Measurements from ENCODE around the gene NOXO1. TPM values are rescaled to one million over a fixed set of nuclear protein-coding genes. Genes with fewer than 3 reads are reported as not detected.

NOXO1 gene
- polyA plus RNA-seq, 1 donor from 2014 or later = 8.5 TPM

DNA sequence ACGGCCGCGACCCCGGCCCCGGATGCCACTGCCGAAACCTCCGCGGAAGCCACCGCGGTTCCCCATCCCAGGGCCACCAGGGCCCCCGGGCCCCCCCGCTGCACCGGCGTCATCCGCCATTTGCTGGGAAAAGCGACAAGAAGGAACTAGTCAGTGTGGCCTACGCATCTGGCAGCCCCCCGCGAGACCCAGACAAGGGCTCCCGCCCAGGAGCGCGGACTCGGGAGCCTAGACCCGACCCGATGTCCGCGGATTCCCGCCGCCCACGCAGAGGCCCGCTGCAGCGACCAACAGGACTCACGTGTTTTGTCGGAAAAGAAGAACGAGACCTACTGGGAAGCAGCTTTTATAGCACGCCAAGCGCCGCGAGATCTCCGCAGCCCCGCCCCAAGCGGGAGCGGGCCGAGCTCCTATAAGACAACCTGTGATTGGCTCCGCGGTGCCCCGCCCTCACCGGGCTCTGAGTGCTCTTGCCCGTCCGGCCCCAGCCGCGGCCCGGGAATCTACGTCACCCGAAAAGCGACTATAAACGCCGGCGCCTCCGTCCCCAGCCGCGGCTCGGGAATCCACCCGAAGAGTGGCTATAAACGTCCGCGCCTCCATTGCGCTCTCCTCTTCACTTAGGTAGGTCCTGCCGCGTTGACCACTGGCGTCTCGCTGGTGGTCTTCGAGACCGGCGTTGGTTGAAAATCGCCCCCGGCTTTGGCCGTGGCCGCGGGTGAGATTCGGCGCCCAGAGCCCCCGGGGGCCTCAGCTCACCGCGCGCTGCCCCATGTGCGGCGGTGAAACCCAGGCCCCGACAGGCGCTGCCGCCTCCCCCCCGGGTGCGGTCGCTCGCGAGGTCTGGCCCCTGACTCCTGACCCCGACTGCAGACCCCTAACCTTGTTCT is 16.5 kb downstream of the NOXO1 start, which contains the start of gene RPS2:
RPS2 (minus strand) TSS at position 321 of the 890 bp plus-strand sequence; CDS start at position 120, 201 bp downstream.
- peak within 1 kb of the TSS; percentile 94 for H3K4me2 ChIP-seq (ENCODE audit: low read length)
- no peaks in the 10 kb centered on the region for H4K20me1 ChIP-seq (ENCODE audit: insufficient read depth)
- H3K9ac ChIP-seq (ENCODE audit: low read length) = peak within 1 kb of the TSS; percentile 89
- H3K4me3 ChIP-seq (ENCODE audit: low read length) = peak within 1 kb of the TSS; percentile 88
- H3F3A ChIP-seq (ENCODE audit: insufficient read depth, low read length, poor library complexity, severe bottlenecking) = no peaks in the 10 kb centered on the region
- no peaks in the 10 kb centered on the region for H3K9me2 ChIP-seq (ENCODE audit: insufficient read depth, low read length)
- H3K27ac ChIP-seq (ENCODE audit: low read length) = peak within 1 kb of the TSS; percentile 80
- H3K27me3 ChIP-seq (ENCODE audit: insufficient read depth, low read depth, low read length) = no peaks in the 10 kb centered on the region
- no peaks in the 10 kb centered on the region for H3K36me3 ChIP-seq (ENCODE audit: insufficient read depth, low read length)
- TF ChIP-seq, protein P1, sequence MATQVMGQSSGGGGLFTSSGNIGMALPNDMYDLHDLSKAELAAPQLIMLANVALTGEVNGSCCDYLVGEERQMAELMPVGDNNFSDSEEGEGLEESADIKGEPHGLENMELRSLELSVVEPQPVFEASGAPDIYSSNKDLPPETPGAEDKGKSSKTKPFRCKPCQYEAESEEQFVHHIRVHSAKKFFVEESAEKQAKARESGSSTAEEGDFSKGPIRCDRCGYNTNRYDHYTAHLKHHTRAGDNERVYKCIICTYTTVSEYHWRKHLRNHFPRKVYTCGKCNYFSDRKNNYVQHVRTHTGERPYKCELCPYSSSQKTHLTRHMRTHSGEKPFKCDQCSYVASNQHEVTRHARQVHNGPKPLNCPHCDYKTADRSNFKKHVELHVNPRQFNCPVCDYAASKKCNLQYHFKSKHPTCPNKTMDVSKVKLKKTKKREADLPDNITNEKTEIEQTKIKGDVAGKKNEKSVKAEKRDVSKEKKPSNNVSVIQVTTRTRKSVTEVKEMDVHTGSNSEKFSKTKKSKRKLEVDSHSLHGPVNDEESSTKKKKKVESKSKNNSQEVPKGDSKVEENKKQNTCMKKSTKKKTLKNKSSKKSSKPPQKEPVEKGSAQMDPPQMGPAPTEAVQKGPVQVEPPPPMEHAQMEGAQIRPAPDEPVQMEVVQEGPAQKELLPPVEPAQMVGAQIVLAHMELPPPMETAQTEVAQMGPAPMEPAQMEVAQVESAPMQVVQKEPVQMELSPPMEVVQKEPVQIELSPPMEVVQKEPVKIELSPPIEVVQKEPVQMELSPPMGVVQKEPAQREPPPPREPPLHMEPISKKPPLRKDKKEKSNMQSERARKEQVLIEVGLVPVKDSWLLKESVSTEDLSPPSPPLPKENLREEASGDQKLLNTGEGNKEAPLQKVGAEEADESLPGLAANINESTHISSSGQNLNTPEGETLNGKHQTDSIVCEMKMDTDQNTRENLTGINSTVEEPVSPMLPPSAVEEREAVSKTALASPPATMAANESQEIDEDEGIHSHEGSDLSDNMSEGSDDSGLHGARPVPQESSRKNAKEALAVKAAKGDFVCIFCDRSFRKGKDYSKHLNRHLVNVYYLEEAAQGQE (IDR thresholded peaks at IDR 0.05; ENCODE audit: borderline replicate concordance) = peak; percentile 98
- TF ChIP-seq SMC3 (conservative IDR thresholded peaks at IDR 0.05; ENCODE audit: poor library complexity) (no peak), MXI1 (conservative IDR thresholded peaks at IDR 0.05; ENCODE audit: poor library complexity, severe bottlenecking) (peak; percentile 96), POLR2AphosphoS5 (IDR thresholded peaks at IDR 0.05) (peak; percentile 99), TAF1 (IDR thresholded peaks at IDR 0.05; ENCODE audit: low read depth) (peak; percentile 98), RAD21 (conservative IDR thresholded peaks at IDR 0.05) (no peak), EZH2 (IDR thresholded peaks at IDR 0.05; ENCODE audit: borderline replicate concordance, insufficient read depth, low read length, poor library complexity, severe bottlenecking) (no peak), EP300 (conservative IDR thresholded peaks at IDR 0.05; ENCODE audit: poor library complexity, severe bottlenecking) (peak; percentile 58)
- TF ChIP-seq, protein P2, sequence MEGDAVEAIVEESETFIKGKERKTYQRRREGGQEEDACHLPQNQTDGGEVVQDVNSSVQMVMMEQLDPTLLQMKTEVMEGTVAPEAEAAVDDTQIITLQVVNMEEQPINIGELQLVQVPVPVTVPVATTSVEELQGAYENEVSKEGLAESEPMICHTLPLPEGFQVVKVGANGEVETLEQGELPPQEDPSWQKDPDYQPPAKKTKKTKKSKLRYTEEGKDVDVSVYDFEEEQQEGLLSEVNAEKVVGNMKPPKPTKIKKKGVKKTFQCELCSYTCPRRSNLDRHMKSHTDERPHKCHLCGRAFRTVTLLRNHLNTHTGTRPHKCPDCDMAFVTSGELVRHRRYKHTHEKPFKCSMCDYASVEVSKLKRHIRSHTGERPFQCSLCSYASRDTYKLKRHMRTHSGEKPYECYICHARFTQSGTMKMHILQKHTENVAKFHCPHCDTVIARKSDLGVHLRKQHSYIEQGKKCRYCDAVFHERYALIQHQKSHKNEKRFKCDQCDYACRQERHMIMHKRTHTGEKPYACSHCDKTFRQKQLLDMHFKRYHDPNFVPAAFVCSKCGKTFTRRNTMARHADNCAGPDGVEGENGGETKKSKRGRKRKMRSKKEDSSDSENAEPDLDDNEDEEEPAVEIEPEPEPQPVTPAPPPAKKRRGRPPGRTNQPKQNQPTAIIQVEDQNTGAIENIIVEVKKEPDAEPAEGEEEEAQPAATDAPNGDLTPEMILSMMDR (IDR thresholded peaks at IDR 0.05; ENCODE audit: poor library complexity, severe bottlenecking) = peak; percentile 37
- H2AFZ ChIP-seq (ENCODE audit: low read depth, low read length) = peak within 1 kb of the TSS; percentile 36
- peaks cover 15% of the 10 kb centered on the region for H3K79me2 ChIP-seq (replicated peaks; ENCODE audit: insufficient read depth, low read length)
- H3K9me3 ChIP-seq (ENCODE audit: low read length) = no peaks in the 10 kb centered on the region

DNA sequence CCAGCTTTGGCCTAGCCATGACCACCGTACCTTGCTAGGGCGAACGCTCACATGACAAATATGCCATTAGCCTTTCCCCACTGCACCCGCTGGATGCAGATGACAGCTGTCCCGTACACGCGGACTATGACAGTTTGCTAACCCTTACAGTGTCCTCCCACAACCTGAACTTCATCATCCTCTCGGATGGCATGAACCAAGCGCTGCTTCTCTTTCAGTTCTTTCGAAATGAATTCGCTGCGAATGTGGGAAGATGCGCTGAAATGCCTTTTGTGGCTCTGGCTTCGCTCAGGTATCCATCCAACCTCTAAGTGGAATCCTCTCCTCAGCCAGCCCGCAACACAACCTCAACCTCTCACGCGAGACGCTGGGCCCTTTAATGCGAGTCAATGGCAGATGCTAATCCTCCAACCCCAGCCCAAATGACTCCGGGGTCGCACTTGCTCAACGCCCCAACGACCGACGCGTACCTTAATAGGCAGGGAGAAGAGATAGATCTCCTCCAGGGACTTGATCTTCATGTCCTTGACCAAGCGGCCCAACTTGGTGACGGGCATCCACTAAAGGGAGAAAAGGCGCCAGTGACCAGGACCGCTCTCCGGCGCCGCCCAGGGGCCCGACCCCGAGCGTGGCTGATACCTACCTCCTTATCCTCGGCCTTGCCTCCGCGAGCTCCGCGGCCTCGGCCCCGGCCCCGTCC is 17.3 kb downstream of the NOXO1 start:
- Histone ChIP-seq H3K36me3 (ENCODE audit: insufficient read depth, low read length) (no peaks in the 10 kb centered on the region), H3K79me2 (replicated peaks; ENCODE audit: insufficient read depth, low read length) (peaks cover 19% of the 10 kb centered on the region), H3K4me3 (ENCODE audit: low read length) (peak overlapping the region; percentile 88), H3K27ac (ENCODE audit: low read length) (peak overlapping the region; percentile 80), H2AFZ (ENCODE audit: low read depth, low read length) (no peak overlapping the region), H3F3A (ENCODE audit: insufficient read depth, low read length, poor library complexity, severe bottlenecking) (no peaks in the 10 kb centered on the region), H4K20me1 (ENCODE audit: insufficient read depth) (no peaks in the 10 kb centered on the region), H3K9me3 (ENCODE audit: low read length) (no peaks in the 10 kb centered on the region), H3K27me3 (ENCODE audit: insufficient read depth, low read depth, low read length) (no peaks in the 10 kb centered on the region), H3K9ac (ENCODE audit: low read length) (peak overlapping the region; percentile 89), H3K4me2 (ENCODE audit: low read length) (peak overlapping the region; percentile 94), H3K9me2 (ENCODE audit: insufficient read depth, low read length) (no peaks in the 10 kb centered on the region)
- TF ChIP-seq SMC3 (conservative IDR thresholded peaks at IDR 0.05; ENCODE audit: poor library complexity) (peak; percentile 45), RAD21 (conservative IDR thresholded peaks at IDR 0.05) (peak; percentile 27), MXI1 (conservative IDR thresholded peaks at IDR 0.05; ENCODE audit: poor library complexity, severe bottlenecking) (no peak), POLR2AphosphoS5 (IDR thresholded peaks at IDR 0.05) (no peak), EZH2 (IDR thresholded peaks at IDR 0.05; ENCODE audit: borderline replicate concordance, insufficient read depth, low read length, poor library complexity, severe bottlenecking) (no peak), TAF1 (IDR thresholded peaks at IDR 0.05; ENCODE audit: low read depth) (no peak), EP300 (conservative IDR thresholded peaks at IDR 0.05; ENCODE audit: poor library complexity, severe bottlenecking) (no peak)
- TF ChIP-seq, protein P2 (IDR thresholded peaks at IDR 0.05; ENCODE audit: poor library complexity, severe bottlenecking) = peak; percentile 61
- TF ChIP-seq, protein P1 (IDR thresholded peaks at IDR 0.05; ENCODE audit: borderline replicate concordance) = no peak

All from neural cell (in vitro differentiated cells).